ENCODE measurements around the gene STRADB. TPM values are rescaled to one million over a fixed set of nuclear protein-coding genes. Genes with fewer than 3 reads are reported as not detected.
A peak's percentile ranks its signal among the peaks of the same experiment; 100 is the strongest.

Gene STRADB
- total RNA-seq, 1 donor from 2014 or later = 23.3 TPM

- Mint-ChIP-seq H3K27ac (no peak overlapping the region), H3K27me3 (no peaks in the 10 kb centered on the region), H3K4me1 (peaks cover 19% of the 10 kb centered on the region), H3K9me3 (no peaks in the 10 kb centered on the region), H3K36me3 (ENCODE audit: low read depth) (peaks cover 37% of the 10 kb centered on the region), H3K4me3 (no peak overlapping the region)
- ATAC-seq (ENCODE audit: low read depth) = no peak
- POLR2A ChIA-PET = no interaction called here
- intact Hi-C loops (cut with micrococcal nuclease) = no loop called here
- CTCF ChIA-PET = no interaction called here
- no peak for DNase-seq
- no peak for TF ChIP-seq CTCF (IDR thresholded peaks at IDR 0.05)
These were observed 46.8 kb upstream of the STRADB start for GRCh38 chr2:201404699-201405280.

GRCh38 chr2:201406077-201406662 is 45.4 kb upstream of the STRADB start:
- H3K4me3 Mint-ChIP-seq = no peak overlapping the region

GRCh38 chr2:201407265-201407664 is 44.3 kb upstream of the STRADB start:
- POLR2A ChIA-PET = no interaction called here

More at GRCh38 chr2:201406077-201406662, 45.4 kb upstream of the STRADB start:
- POLR2A ChIA-PET = no interaction called here
- H3K36me3 Mint-ChIP-seq (ENCODE audit: low read depth) = peaks cover 35% of the 10 kb centered on the region
- intact Hi-C loops (cut with micrococcal nuclease) = no loop called here
- no peaks in the 10 kb centered on the region for H3K9me3 Mint-ChIP-seq
- H3K4me1 Mint-ChIP-seq = peaks cover 27% of the 10 kb centered on the region
- H3K27ac Mint-ChIP-seq = no peak overlapping the region
- DNase-seq (no peak), ATAC-seq (ENCODE audit: low read depth) (no peak)
- CTCF ChIA-PET = no interaction called here
- TF ChIP-seq CTCF (IDR thresholded peaks at IDR 0.05) = no peak
- H3K27me3 Mint-ChIP-seq = no peaks in the 10 kb centered on the region

GRCh38 chr2:201408931-201409330 is 42.6 kb upstream of the STRADB start:
- intact Hi-C loops (cut with micrococcal nuclease) = no loop called here
- no peak overlapping the region for H3K4me3 Mint-ChIP-seq
- peaks cover 29% of the 10 kb centered on the region for H3K36me3 Mint-ChIP-seq (ENCODE audit: low read depth)
- peaks cover 25% of the 10 kb centered on the region for H3K4me1 Mint-ChIP-seq
- no peaks in the 10 kb centered on the region for H3K27me3 Mint-ChIP-seq
- no peak overlapping the region for H3K27ac Mint-ChIP-seq
- ChIA-PET CTCF (no interaction called here), POLR2A (no interaction called here)
- H3K9me3 Mint-ChIP-seq = no peaks in the 10 kb centered on the region
- TF ChIP-seq CTCF (IDR thresholded peaks at IDR 0.05) = no peak
- ATAC-seq (ENCODE audit: low read depth) = no peak
- no peak for DNase-seq

More at GRCh38 chr2:201407265-201407664, 44.3 kb upstream of the STRADB start:
- CTCF ChIA-PET = interaction anchor here (1.1 kb wide), 1 partner anchor 45 kb away, joined by 3 read pairs; the partner anchor contains the start of gene STRADB
- Mint-ChIP-seq H3K4me3 (no peak overlapping the region), H3K27ac (no peak overlapping the region), H3K27me3 (no peaks in the 10 kb centered on the region), H3K4me1 (peaks cover 25% of the 10 kb centered on the region), H3K36me3 (ENCODE audit: low read depth) (peaks cover 40% of the 10 kb centered on the region), H3K9me3 (no peaks in the 10 kb centered on the region)
- no peak for ATAC-seq (ENCODE audit: low read depth)
- intact Hi-C loops (cut with micrococcal nuclease) = no loop called here
- TF ChIP-seq CTCF (IDR thresholded peaks at IDR 0.05) = no peak
- DNase-seq = no peak

- ChIA-PET POLR2A (no interaction called here), CTCF (no interaction called here)
- Mint-ChIP-seq H3K27ac (peak overlapping the region; percentile 57), H3K4me1 (peaks cover 22% of the 10 kb centered on the region), H3K9me3 (no peaks in the 10 kb centered on the region), H3K27me3 (no peaks in the 10 kb centered on the region), H3K4me3 (no peak overlapping the region), H3K36me3 (ENCODE audit: low read depth) (peaks cover 14% of the 10 kb centered on the region)
- no peak for TF ChIP-seq CTCF (IDR thresholded peaks at IDR 0.05)
- ATAC-seq (ENCODE audit: low read depth) (no peak), DNase-seq (no peak)
- intact Hi-C loops (cut with micrococcal nuclease) = no loop called here
These were observed 40.1 kb upstream of the STRADB start for GRCh38 chr2:201411421-201411820.

All from activated B cell treated with CpG ODN at 0.5 μM for 24 hours (primary cell).